PC-9 (cell line): ENCODE data around the gene GYS1. TPM values are rescaled to one million over a fixed set of nuclear protein-coding genes. Genes with fewer than 3 reads are reported as not detected.
"Not testable (repeated sequence)": the region's sequence is repeated elsewhere in the genome, so short reads cannot be mapped to it uniquely, and the experiment has no call there.

Experiments
- BruUV-seq: library from RNA; stranded (reverse); fragments of 400-500 nt; replicated peaks from 2 replicates; lab custom pipeline; 2021; lab: Mats Ljungman, UMichigan
- CTCF ChIA-PET: fragments of 300-600 bp; sonication (Branson Sonifier 250); formaldehyde crosslinking; loops from one replicate; lab custom pipeline; 2022; ENCODE audit warnings: antibody characterized with exemption; lab: Charles Lee
- POLR2A ChIA-PET: fragments of 300-600 bp; sonication (Branson Sonifier 250); formaldehyde crosslinking; loops from one replicate; lab custom pipeline; 2022; ENCODE audit warnings: antibody characterized with exemption; ENCODE audit not compliant: unreplicated experiment; lab: Charles Lee
- DNase-seq, 2 experiments: peaks; one replicate each; pipeline versions ENCODE4 v3.0.0 to v3.0.0-alpha.2; 2015 to 2022; ENCODE audit warnings: mixed read lengths in 1 of 2
- H2AFZ ChIP-seq: fragments of 200-600 bp; sonication (generic); 2 replicates; pipeline ENCODE4 v1.8.1; 2017; ENCODE audit warnings: antibody characterized with exemption
- H3F3A ChIP-seq: fragments of 200-600 bp; sonication (generic); 2 replicates; pipeline ENCODE4 v1.8.1; 2017; ENCODE audit warnings: antibody characterized with exemption, mild to moderate bottlenecking, low read depth; ENCODE audit not compliant: insufficient read depth
- H3K27ac ChIP-seq: fragments of 200-600 bp; sonication (generic); 2 replicates; pipeline ENCODE4 v1.6.1; 2016; ENCODE audit warnings: mixed run types
- H3K27me3 ChIP-seq: fragments of 200-600 bp; sonication (generic); 2 replicates; pipeline ENCODE4 v1.6.1; 2016; ENCODE audit warnings: low read depth, mixed run types; ENCODE audit not compliant: insufficient read depth
- H3K36me3 ChIP-seq: fragments of 200-600 bp; sonication (generic); 2 replicates; pipeline ENCODE4 v1.6.1; 2016; ENCODE audit warnings: low read depth, mixed run types
- H3K4me1 ChIP-seq: fragments of 200-600 bp; sonication (generic); replicated peaks from 2 replicates; pipeline ENCODE4 v1.6.1; 2016; ENCODE audit warnings: mixed run types; ENCODE audit not compliant: insufficient read depth
- H3K4me2 ChIP-seq: fragments of 200-600 bp; sonication (generic); 2 replicates; pipeline ENCODE4 v1.6.1; 2017; ENCODE audit warnings: mixed run types
- H3K4me3 ChIP-seq: fragments of 200-600 bp; sonication (generic); 2 replicates; pipeline ENCODE4 v1.6.1; 2016; ENCODE audit warnings: mixed run types
- H3K79me2 ChIP-seq: fragments of 200-600 bp; sonication (generic); 2 replicates; pipeline ENCODE4 v1.6.1; 2017; ENCODE audit warnings: low read depth, mixed run types
- H3K9me2 ChIP-seq: fragments of 200-600 bp; sonication (generic); 2 replicates; pipeline ENCODE4 v1.8.1; 2017; ENCODE audit warnings: mild to moderate bottlenecking; ENCODE audit not compliant: insufficient read depth
- H3K9me3 ChIP-seq: fragments of 200-600 bp; sonication (generic); 2 replicates; pipeline ENCODE4 v1.8.1; 2016; ENCODE audit warnings: low read depth; ENCODE audit not compliant: insufficient read depth
- H4K20me1 ChIP-seq: fragments of 200-600 bp; sonication (generic); 2 replicates; pipeline ENCODE4 v1.8.1; 2017; ENCODE audit not compliant: insufficient read depth
- intact Hi-C: fragments of 100-400 bp; cut with micrococcal nuclease; formaldehyde crosslinking; loops from one replicate; pipeline ENCODE4 v1.10.0; 2022; ENCODE audit not compliant: unreplicated experiment
- total RNA-seq: library from RNA; stranded (reverse); gene quantifications from 2 replicates; pipeline ENCODE4 v1.2.3, GENCODE V29; 2021
- TF ChIP-seq, protein P1 (sequence below): fragments of 200-600 bp; sonication (generic); conservative IDR thresholded peaks from 2 replicates; pipeline ENCODE4 v1.6.1; 2017; ENCODE audit warnings: mixed run types, antibody characterized with exemption, mild to moderate bottlenecking, moderate library complexity

Gene GYS1
- total RNA-seq, 1 experiment from 2014 or later, result 54.2 TPM

DNA sequence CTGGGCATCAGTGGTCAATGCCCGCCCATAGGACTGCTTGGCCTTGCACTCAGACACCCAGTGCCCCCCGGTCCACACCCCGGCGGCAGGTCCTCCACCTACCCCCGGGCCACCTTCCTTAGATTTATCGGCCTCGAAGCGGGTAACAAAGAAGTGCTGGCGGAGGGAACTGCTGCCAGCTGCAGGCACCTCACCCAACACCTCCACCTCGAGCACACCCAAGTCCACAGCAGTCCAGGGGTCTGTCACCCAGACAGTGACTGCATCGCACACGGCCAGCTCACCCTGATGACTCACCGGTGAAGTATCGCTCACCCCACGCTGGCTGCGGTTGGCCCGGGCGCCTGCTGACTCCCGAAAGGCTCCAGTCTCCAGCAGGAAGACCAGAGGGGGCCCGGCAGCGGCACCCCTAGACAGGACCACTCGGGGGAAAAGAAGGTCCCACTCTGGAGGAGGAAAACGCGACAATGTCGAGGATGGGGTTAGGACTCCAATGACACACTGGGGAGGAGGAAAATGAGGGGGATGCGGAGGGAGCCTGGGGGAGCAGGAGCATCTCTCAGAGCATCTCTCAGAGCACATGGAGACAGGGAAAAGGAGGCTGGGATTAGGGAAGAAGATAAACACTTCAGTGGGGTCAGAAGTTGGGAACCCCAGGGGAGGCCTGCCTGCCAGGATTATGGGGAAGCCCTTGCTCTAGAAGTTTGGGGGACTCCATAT is 45.6 kb upstream of the GYS1 start:
- Histone ChIP-seq H3K4me2 (peak overlapping the region; percentile 38), H3K4me1 (peaks cover 30% of the 10 kb centered on the region), H3F3A (peaks cover 11% of the 10 kb centered on the region; the same call in 1 of the 2 replicates)
- POLR2A ChIA-PET, result interaction anchor here (0.6 kb wide), 1 partner anchor 603 kb away, joined by 5 read pairs; no protein-coding TSS in a partner anchor
- H3K4me3 ChIP-seq, H3K9me3 ChIP-seq, H4K20me1 ChIP-seq, H3K27ac ChIP-seq, H2AFZ ChIP-seq, H3K36me3 ChIP-seq, H3K9me2 ChIP-seq, CTCF ChIA-PET, BruUV-seq, H3K79me2 ChIP-seq, intact Hi-C loops, H3K27me3 ChIP-seq: not testable (repeated sequence)
- DNase-seq, result peak; percentile 83 to 85

DNA sequence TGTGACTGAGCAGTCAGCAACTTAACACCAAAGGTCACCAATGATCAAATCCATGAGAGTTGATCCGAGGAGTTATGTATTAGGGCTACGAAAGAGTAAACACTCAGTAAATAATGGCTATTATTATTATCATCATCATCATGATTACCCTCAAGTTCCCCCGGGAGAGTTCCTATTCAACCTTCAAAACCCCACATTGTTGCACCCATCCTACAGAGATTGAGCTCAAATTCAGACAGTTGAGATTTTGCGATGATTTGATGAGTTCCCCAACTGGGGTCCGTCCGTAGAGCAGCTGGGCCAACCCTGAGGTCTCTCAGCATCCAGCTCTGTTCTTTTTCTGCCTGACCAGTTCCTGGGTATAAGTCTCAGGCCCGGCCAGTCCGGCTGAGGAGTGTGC is 45.0 kb upstream of the GYS1 start:
- H3K79me2 ChIP-seq, DNase-seq, H3K4me3 ChIP-seq, H3K9me2 ChIP-seq, H3K36me3 ChIP-seq, H3K27ac ChIP-seq, CTCF ChIA-PET, H2AFZ ChIP-seq, H3K27me3 ChIP-seq, POLR2A ChIA-PET, H3K9me3 ChIP-seq, H4K20me1 ChIP-seq, intact Hi-C loops: not testable (repeated sequence)
- Histone ChIP-seq H3F3A (peaks cover 11% of the 10 kb centered on the region; the same call in 1 of the 2 replicates), H3K4me1 (peaks cover 30% of the 10 kb centered on the region), H3K4me2 (peak overlapping the region; percentile 38)
- BruUV-seq, result TSS peak; percentile 68

DNA sequence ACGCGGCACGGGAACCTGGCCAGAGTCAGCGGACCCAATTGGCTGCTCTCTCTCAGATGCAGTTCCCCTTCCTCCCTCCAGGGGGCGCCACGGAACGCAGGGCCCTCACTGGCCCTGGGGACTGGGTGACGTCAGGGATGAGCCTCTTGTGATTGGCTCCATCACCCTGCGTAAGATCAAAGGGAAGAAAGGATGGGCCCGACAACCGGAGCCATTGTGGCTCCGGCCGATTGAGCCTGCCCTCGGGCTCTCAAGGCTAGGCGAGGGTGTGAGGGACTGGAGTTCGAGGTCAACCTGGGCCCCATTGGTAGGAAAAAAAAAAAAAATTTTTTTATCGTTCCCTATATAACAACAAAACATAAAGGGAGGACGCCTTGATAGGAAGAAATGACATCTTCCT is 43.7 kb upstream of the GYS1 start, which contains the start of gene CGB1:
CGB1 (minus strand) TSS at position 81 of the 400 bp plus-strand sequence. CDS start 184 bp downstream, outside the sequence.
- DNase-seq, result peak in 1 of 2 experiments; percentile 67
- H4K20me1 ChIP-seq, CTCF ChIA-PET, H3K9me2 ChIP-seq, H3K9me3 ChIP-seq, H3K79me2 ChIP-seq, H3K4me3 ChIP-seq, BruUV-seq, H3K4me2 ChIP-seq, POLR2A ChIA-PET, H3K27ac ChIP-seq, H3K27me3 ChIP-seq, intact Hi-C loops, H3K36me3 ChIP-seq, H2AFZ ChIP-seq: not testable (repeated sequence)
- Histone ChIP-seq H3F3A (peaks cover 11% of the 10 kb centered on the region; the same call in 1 of the 2 replicates), H3K4me1 (peaks cover 22% of the 10 kb centered on the region)
- TF ChIP-seq, protein P1, sequence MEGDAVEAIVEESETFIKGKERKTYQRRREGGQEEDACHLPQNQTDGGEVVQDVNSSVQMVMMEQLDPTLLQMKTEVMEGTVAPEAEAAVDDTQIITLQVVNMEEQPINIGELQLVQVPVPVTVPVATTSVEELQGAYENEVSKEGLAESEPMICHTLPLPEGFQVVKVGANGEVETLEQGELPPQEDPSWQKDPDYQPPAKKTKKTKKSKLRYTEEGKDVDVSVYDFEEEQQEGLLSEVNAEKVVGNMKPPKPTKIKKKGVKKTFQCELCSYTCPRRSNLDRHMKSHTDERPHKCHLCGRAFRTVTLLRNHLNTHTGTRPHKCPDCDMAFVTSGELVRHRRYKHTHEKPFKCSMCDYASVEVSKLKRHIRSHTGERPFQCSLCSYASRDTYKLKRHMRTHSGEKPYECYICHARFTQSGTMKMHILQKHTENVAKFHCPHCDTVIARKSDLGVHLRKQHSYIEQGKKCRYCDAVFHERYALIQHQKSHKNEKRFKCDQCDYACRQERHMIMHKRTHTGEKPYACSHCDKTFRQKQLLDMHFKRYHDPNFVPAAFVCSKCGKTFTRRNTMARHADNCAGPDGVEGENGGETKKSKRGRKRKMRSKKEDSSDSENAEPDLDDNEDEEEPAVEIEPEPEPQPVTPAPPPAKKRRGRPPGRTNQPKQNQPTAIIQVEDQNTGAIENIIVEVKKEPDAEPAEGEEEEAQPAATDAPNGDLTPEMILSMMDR, result peak; percentile 99

DNA sequence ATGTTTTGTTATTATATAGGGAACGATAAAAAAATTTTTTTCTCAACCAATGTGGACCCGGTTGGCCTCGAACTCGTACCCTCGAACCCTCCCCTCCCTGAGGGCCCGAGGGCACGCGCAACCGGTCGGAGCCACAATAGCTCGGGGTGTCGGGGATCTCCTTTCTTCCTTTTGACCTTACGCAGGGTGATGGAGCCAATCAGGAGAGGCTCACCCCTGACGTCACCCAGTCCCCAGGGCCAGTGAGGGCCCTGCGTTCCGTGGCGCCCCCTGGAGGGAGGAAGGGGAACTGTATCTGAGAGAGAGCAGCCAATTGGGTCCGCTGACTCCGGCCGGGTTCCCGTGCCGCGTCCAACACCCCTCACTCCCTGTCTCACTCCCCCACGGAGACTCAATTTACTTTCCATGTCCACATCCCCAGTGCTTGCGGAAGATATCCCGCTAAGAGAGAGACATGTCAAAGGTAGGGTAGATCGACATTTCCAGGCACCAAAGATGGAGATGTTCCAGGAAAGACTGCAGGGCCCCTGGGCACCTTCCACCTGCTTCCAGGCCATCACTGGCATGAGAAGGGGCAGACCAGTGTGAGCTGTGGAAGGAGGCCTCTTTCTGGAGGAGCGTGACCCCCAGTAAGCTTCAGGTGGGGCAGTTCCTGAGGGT is 38.7 kb upstream of the GYS1 start, which contains the start of gene CGB2:
CGB2 (plus strand) TSS at position 249 of the 660 bp plus-strand sequence; CDS start at position 455, 206 bp downstream.
- H3K79me2 ChIP-seq, intact Hi-C loops, BruUV-seq, H3K4me3 ChIP-seq, POLR2A ChIA-PET, H3K27me3 ChIP-seq, H3K4me1 ChIP-seq, H4K20me1 ChIP-seq, H2AFZ ChIP-seq, H3K9me3 ChIP-seq, CTCF ChIA-PET, H3F3A ChIP-seq, H3K4me2 ChIP-seq, H3K36me3 ChIP-seq, H3K9me2 ChIP-seq, H3K27ac ChIP-seq: not testable (repeated sequence)
- TF ChIP-seq, protein P1, result peak; percentile 90
- DNase-seq, result peak; percentile 59 to 63

DNA sequence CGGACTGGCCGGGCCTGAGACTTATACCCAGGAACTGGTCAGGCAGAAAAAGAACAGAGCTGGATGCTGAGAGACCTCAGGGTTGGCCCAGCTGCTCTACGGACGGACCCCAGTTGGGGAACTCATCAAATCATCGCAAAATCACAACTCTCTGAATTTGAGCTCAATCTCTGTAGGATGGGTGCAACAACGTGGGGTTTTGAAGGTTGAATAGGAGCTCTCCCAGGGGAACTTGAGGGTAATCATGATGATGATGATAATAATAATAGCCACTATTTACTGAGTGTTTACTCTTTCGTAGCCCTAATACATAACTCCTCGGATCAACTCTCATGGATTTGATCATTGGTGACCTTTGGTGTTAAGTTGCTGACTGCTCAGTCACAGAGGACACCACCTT is 37.2 kb upstream of the GYS1 start:
- H3K4me1 ChIP-seq, H3K27me3 ChIP-seq, H3K9me3 ChIP-seq, H4K20me1 ChIP-seq, H3K36me3 ChIP-seq, H3K27ac ChIP-seq, BruUV-seq, H3F3A ChIP-seq, H3K4me3 ChIP-seq, H3K9me2 ChIP-seq, POLR2A ChIA-PET, H2AFZ ChIP-seq, H3K79me2 ChIP-seq, DNase-seq, H3K4me2 ChIP-seq, intact Hi-C loops: not testable (repeated sequence)
- CTCF ChIA-PET, result interaction anchor here (0.6 kb wide), 1 partner anchor 44 kb away, joined by 3 read pairs; no protein-coding TSS in a partner anchor
